H1 (cell line): Measurements from ENCODE around the gene PIM2. TPM values are rescaled to one million over a fixed set of nuclear protein-coding genes. Genes with fewer than 3 reads are reported as not detected.

ENCODE experiments used
- CTCF ChIA-PET: fragments of 300-600 bp; sonication (Branson Sonifier 250); formaldehyde crosslinking; loops from one replicate; lab custom pipeline; 2021; ENCODE audit not compliant: partially characterized antibody; lab: Charles Lee
- POLR2A ChIA-PET: fragments of 300-600 bp; sonication (Branson Sonifier 250); formaldehyde crosslinking; loops from one replicate; lab custom pipeline; 2021; ENCODE audit warnings: inconsistent platforms; ENCODE audit not compliant: partially characterized antibody; lab: Charles Lee
- DNase-seq, 2 experiments: peaks; one replicate each; pipeline versions ENCODE4 v3.0.0 to v3.0.0-alpha.2; 2010 to 2022; ENCODE audit warnings: low spot score in 2 of 2, low read depth in 1 of 2, mixed read lengths in 1 of 2
- FAIRE-seq: peaks from 2 replicates; lab custom pipeline; 2011; peaks lifted over from hg19 to GRCh38; lab: Jason Lieb, UNC
- H2AFZ ChIP-seq: 2 replicates; pipeline ENCODE4 v1.8.1; 2012; ENCODE audit warnings: low read length, inconsistent platforms
- H2AK5ac ChIP-seq: 2 replicates; pipeline ENCODE4 v1.6.1; 2013; ENCODE audit warnings: low read depth, low read length
- H2BK120ac ChIP-seq: replicated peaks from 2 replicates; pipeline ENCODE3; 2013; ENCODE audit warnings: low read depth, low read length, inconsistent platforms
- H2BK12ac ChIP-seq: 2 replicates; pipeline ENCODE4 v1.6.1; 2013; ENCODE audit warnings: low read depth, low read length
- H2BK15ac ChIP-seq: 2 replicates; pipeline ENCODE4 v1.6.1; 2013; ENCODE audit warnings: low read length
- H2BK20ac ChIP-seq: 2 replicates; pipeline ENCODE4 v1.6.1; 2013; ENCODE audit warnings: low read length
- H2BK5ac ChIP-seq: 2 replicates; pipeline ENCODE4 v1.6.1; 2013; ENCODE audit warnings: low read depth, low read length
- H3K14ac ChIP-seq: 2 replicates; pipeline ENCODE4 v1.6.1; 2013; ENCODE audit warnings: inconsistent platforms; ENCODE audit not compliant: insufficient read length
- H3K18ac ChIP-seq: 2 replicates; pipeline ENCODE4 v1.6.1; 2013; ENCODE audit warnings: low read length; ENCODE audit errors: extremely low read depth
- H3K23ac ChIP-seq: 2 replicates; pipeline ENCODE4 v1.6.1; 2013; ENCODE audit warnings: inconsistent platforms; ENCODE audit not compliant: insufficient read length
- H3K23me2 ChIP-seq: 2 replicates; pipeline ENCODE4 v1.6.1; 2013; ENCODE audit warnings: low read depth, low read length
- H3K27ac ChIP-seq: 2 replicates; pipeline ENCODE4 v1.6.1; 2011; ENCODE audit warnings: low read depth, low read length, inconsistent platforms
- H3K27me3 ChIP-seq, 4 experiments: replicated peaks in 1 of 4; 1 replicate in 1 of 4; 2 replicates in 3 of 4; pipeline versions ENCODE4 v1.6.1 to v1.8.1; 2011 to 2013; ENCODE audit warnings: low read length in 3 of 4, mild to moderate bottlenecking in 3 of 4, inconsistent platforms in 2 of 4, mixed read lengths in 2 of 4, moderate library complexity in 1 of 4; ENCODE audit not compliant: control insufficient read depth in 3 of 4, insufficient read depth in 3 of 4; ENCODE audit errors: extremely low read depth in 1 of 4
- H3K36me3 ChIP-seq, 4 experiments: 2 replicates each; pipeline versions ENCODE4 v1.6.1 to v1.8.1; 2011 to 2013; ENCODE audit warnings: mild to moderate bottlenecking in 4 of 4, low read length in 3 of 4, moderate library complexity in 2 of 4, control low read depth in 1 of 4, inconsistent platforms in 1 of 4; ENCODE audit not compliant: insufficient read depth in 4 of 4, control insufficient read depth in 2 of 4
- H3K4ac ChIP-seq: replicated peaks from 2 replicates; pipeline ENCODE3; 2013; ENCODE audit warnings: low read length, low read depth, mixed read lengths, inconsistent platforms; ENCODE audit not compliant: insufficient read length
- H3K4me1 ChIP-seq, 4 experiments: replicated peaks in 1 of 4; 1 replicate in 1 of 4; 2 replicates in 3 of 4; pipeline versions ENCODE4 v1.6.1 to v1.8.1; 2011 to 2013; ENCODE audit warnings: low read length in 3 of 4, inconsistent platforms in 2 of 4, mixed read lengths in 1 of 4; ENCODE audit not compliant: insufficient read depth in 4 of 4, control insufficient read depth in 3 of 4
- H3K4me2 ChIP-seq, 2 experiments: 2 replicates each; pipeline versions ENCODE4 v1.6.1 to v1.8.1; 2011 to 2013; ENCODE audit warnings: low read depth in 2 of 2, low read length in 2 of 2, control low read depth in 1 of 2, inconsistent platforms in 1 of 2, mild to moderate bottlenecking in 1 of 2; ENCODE audit not compliant: insufficient read depth in 1 of 2
- H3K4me3 ChIP-seq, 4 experiments: fragments of 200-600, 300-600 bp in 1 of 4; sonication (generic), shearing (Covaris generic), sonication (Bioruptor Twin) in 1 of 4; 2 replicates each; pipeline versions ENCODE4 v1.5.1 to v1.8.1; 2011 to 2016; ENCODE audit warnings: low read length in 4 of 4, low read depth in 3 of 4, control low read depth in 2 of 4, inconsistent platforms in 2 of 4, mild to moderate bottlenecking in 2 of 4, mixed read lengths in 1 of 4, moderate library complexity in 1 of 4; ENCODE audit not compliant: insufficient read depth in 2 of 4; ENCODE audit errors: extremely low read depth in 1 of 4
- H3K56ac ChIP-seq: replicated peaks from 2 replicates; pipeline ENCODE3; 2013; ENCODE audit warnings: low read depth, mild to moderate bottlenecking, mixed read lengths, low read length, inconsistent platforms; ENCODE audit not compliant: insufficient read length
- H3K79me1 ChIP-seq: 2 replicates; pipeline ENCODE4 v1.6.1; 2013; ENCODE audit warnings: low read depth, low read length, control low read depth
- H3K79me2 ChIP-seq, 2 experiments: 2 replicates each; pipeline versions ENCODE4 v1.6.1 to v1.8.1; 2012 to 2013; ENCODE audit warnings: low read length in 2 of 2, mild to moderate bottlenecking in 2 of 2, inconsistent platforms in 1 of 2; ENCODE audit not compliant: insufficient read depth in 2 of 2, control insufficient read depth in 1 of 2
- H3K9ac ChIP-seq, 4 experiments: replicated peaks in 1 of 4; 1 replicate in 1 of 4; 2 replicates in 3 of 4; pipeline versions ENCODE4 v1.6.1 to v1.8.1; 2011 to 2013; ENCODE audit warnings: low read depth in 3 of 4, low read length in 3 of 4, control low read depth in 2 of 4, mild to moderate bottlenecking in 2 of 4, moderate library complexity in 2 of 4, inconsistent platforms in 1 of 4; ENCODE audit errors: extremely low read depth in 1 of 4
- H3K9me3 ChIP-seq, 2 experiments: 2 replicates each; pipeline versions ENCODE4 v1.6.1 to v1.8.1; 2012 to 2013; ENCODE audit warnings: mild to moderate bottlenecking in 2 of 2, moderate library complexity in 2 of 2, control low read depth in 1 of 2, inconsistent platforms in 1 of 2, low read depth in 1 of 2, low read length in 1 of 2, mixed read lengths in 1 of 2; ENCODE audit not compliant: insufficient read depth in 2 of 2
- H4K20me1 ChIP-seq, 2 experiments: replicated peaks in 1 of 2; 2 replicates each; pipeline versions ENCODE3 to v1.8.1; 2011 to 2013; ENCODE audit warnings: inconsistent platforms in 2 of 2, low read length in 2 of 2, mild to moderate bottlenecking in 1 of 2; ENCODE audit not compliant: insufficient read depth in 2 of 2, control insufficient read depth in 1 of 2
- H4K5ac ChIP-seq: 2 replicates; pipeline ENCODE4 v1.6.1; 2013; ENCODE audit warnings: low read length, low read depth, mixed read lengths, inconsistent platforms; ENCODE audit not compliant: insufficient read length
- H4K8ac ChIP-seq: 2 replicates; pipeline ENCODE4 v1.8.0; 2013; ENCODE audit warnings: mild to moderate bottlenecking, moderate library complexity, low read length, inconsistent platforms; ENCODE audit not compliant: insufficient read depth; ENCODE audit errors: extremely low read depth
- H4K91ac ChIP-seq: replicated peaks from 2 replicates; pipeline ENCODE3; 2013; ENCODE audit warnings: low read length, mixed read lengths, inconsistent platforms; ENCODE audit not compliant: insufficient read length
- CBX5 ChIP-seq: fragments of 300-800, 300-1000 bp; sonication (generic); IDR thresholded peaks from 2 replicates; pipeline ENCODE4 v1.7.1; 2016; ENCODE audit warnings: antibody characterized with exemption, low read length, low read depth
- CTCF ChIP-seq, 3 experiments: IDR thresholded peaks; 1 replicate in 2 of 3; 2 replicates in 1 of 3; pipeline versions ENCODE4 v1.5.1 to v1.6.1; 2011; ENCODE audit warnings: low read length in 3 of 3, mild to moderate bottlenecking in 3 of 3, inconsistent platforms in 2 of 3, low read depth in 1 of 3, moderate library complexity in 1 of 3; ENCODE audit not compliant: insufficient read depth in 1 of 3; ENCODE audit errors: control extremely low read depth in 1 of 3
- EZH2 ChIP-seq: fragments of 200-600 bp; sonication (generic); IDR thresholded peaks from 2 replicates; pipeline ENCODE4 v1.7.1; 2012; ENCODE audit warnings: low read depth, mild to moderate bottlenecking, moderate library complexity, low read length, inconsistent platforms; ENCODE audit not compliant: severe bottlenecking
- FOSL1 ChIP-seq: IDR thresholded peaks from 2 replicates; pipeline ENCODE4 v1.6.1; 2011; ENCODE audit warnings: mild to moderate bottlenecking, low read depth, low read length, moderate library complexity; ENCODE audit not compliant: insufficient read depth
- GTF2F1 ChIP-seq: IDR thresholded peaks from 2 replicates; pipeline ENCODE4 v1.6.1; 2012; ENCODE audit warnings: low read depth, low read length, improper control_type of control experiment, borderline replicate concordance
- MAFK ChIP-seq: IDR thresholded peaks from 2 replicates; pipeline ENCODE4 v1.6.1; 2012; ENCODE audit warnings: low read depth, mild to moderate bottlenecking, improper control_type of control experiment, low read length
- NANOG ChIP-seq: IDR thresholded peaks from 2 replicates; pipeline ENCODE4 v1.6.1; 2011; ENCODE audit warnings: low read length, low read depth, mild to moderate bottlenecking, inconsistent platforms; ENCODE audit not compliant: insufficient read depth, poor library complexity, severe bottlenecking
- SP1 ChIP-seq: IDR thresholded peaks from 2 replicates; pipeline ENCODE4 v1.6.1; 2011; ENCODE audit warnings: low read depth, low read length
- WGBS, 2 experiments: shearing (Covaris generic) in 1 of 2; methylation state at CpG; one replicate each; pipeline versions ENCODE4 v1.1.6 to v1.1.7; 2013 to 2015; ENCODE audit warnings: low lambda C conversion rate in 2 of 2, mixed read lengths in 2 of 2, inconsistent platforms in 1 of 2, low coverage in 1 of 2, missing lambda C conversion rate in 1 of 2; ENCODE audit not compliant: insufficient replicate concordance in 2 of 2, insufficient coverage in 1 of 2, insufficient read length in 1 of 2; ENCODE audit errors: extremely low coverage in 1 of 2, missing lambda C conversion rate in 1 of 2; 5-methylcytosine and 5-hydroxymethylcytosine counted together
- polyA plus RNA-seq, 7 experiments: library from polyadenylated mRNA; depleted of rRNA in 3 of 7; stranded (reverse) in 5 of 7; unstranded in 2 of 7; fragments of >200 nt in 5 of 7; fragments of 200-250 nt in 2 of 7; gene quantifications; 1 replicate in 5 of 7; 2 replicates in 1 of 7; 4 replicates in 1 of 7; pipeline versions ENCODE4 v1.2.1 to v1.2.3, GENCODE V29; 2011 to 2013; ENCODE audit warnings: missing spikeins in 2 of 7, mixed read lengths in 2 of 7
- total RNA-seq: library from RNA; stranded (reverse); fragmentation: NEBNext Ultra II Directional; extraction: Animal tissue kit (Norgen Biotek cat#: 25700); gene quantifications from 2 replicates; pipeline ENCODE4 v1.2.1, GENCODE V29; 2021

Gene PIM2
- total and polyA plus RNA-seq, 2 of the 8 experiments (the other 6 are each of a cell fraction or from before 2014, with no cell fraction given), result 180 to 203 TPM

GRCh38 chrX:48911412-48912182 lies 7.2 kb downstream of the PIM2 start, which contains the start of gene SLC35A2:
SLC35A2 (minus strand) TSS chrX:48911646; CDS start chrX:48911636, 10 bp downstream.
- Histone ChIP-seq H3K79me2 (peaks cover 0 to 34% of the 10 kb centered on the region in 2 experiments; a peak in 2 of 4 replicates), H2BK12ac (no peak within 1 kb of the TSS; the same call in 1 of the 2 replicates), H3K9me3 (no peaks in the 10 kb centered on the region; a peak in 1 of 4 replicates), H4K20me1 (peaks cover 10 to 14% of the 10 kb centered on the region in 2 experiments), H3K79me1 (no peaks in the 10 kb centered on the region; the same call in 1 of the 2 replicates), H4K8ac (no peak within 1 kb of the TSS), H3K18ac (no peak within 1 kb of the TSS; the same call in 1 of the 2 replicates), H3K4ac (no peak within 1 kb of the TSS), H3K23me2 (no peaks in the 10 kb centered on the region), H3K4me1 (peaks cover 0 to 4% (median 3%) of the 10 kb centered on the region in 4 experiments; a peak in 5 of 7 replicates), H3K9ac (peak within 1 kb of the TSS; percentile 59 to 77 (median 61)), H3K27ac (peak within 1 kb of the TSS; percentile 75; the same call in 1 of the 2 replicates), H3K14ac (no peak within 1 kb of the TSS), H3K4me2 (peak within 1 kb of the TSS; percentile 65 to 71), H3K23ac (no peak within 1 kb of the TSS), H2BK5ac (peak within 1 kb of the TSS; percentile 52; the same call in 1 of the 2 replicates), H4K5ac (peak within 1 kb of the TSS; percentile 91), H2BK15ac (no peak within 1 kb of the TSS), H2BK120ac (no peak within 1 kb of the TSS), H2BK20ac (no peak within 1 kb of the TSS), H3K27me3 (no peaks in the 10 kb centered on the region), H4K91ac (no peak within 1 kb of the TSS), H3K56ac (peak within 1 kb of the TSS; percentile 86), H2AFZ (no peak within 1 kb of the TSS), H2AK5ac (no peak within 1 kb of the TSS), H3K4me3 (peak within 1 kb of the TSS; percentile 62 to 94 (median 80)), H3K36me3 (peaks cover 11 to 38% (median 27%) of the 10 kb centered on the region in 4 experiments; a peak in 7 of 8 replicates)
- ChIA-PET CTCF (interaction anchor here (0.6 to 1.4 kb wide), 4 partner anchors 16 to 129 kb away, joined by 3 to 4 read pairs (median 3); no protein-coding TSS in a partner anchor), POLR2A (interaction anchor here (0.6 to 30.9 kb wide), 24 partner anchors 9 to 276 kb away, joined by 3 to 572 read pairs (median 4); partner anchors contain the start of genes ERAS, KCND1, OTUD5 and PQBP1)
- whole genome bisulfite sequencing, 2 experiments, result 1% methylated on average over 27 of the region's 60 CpGs; no CpG with 5 or more reads in 1 of the 2 experiments
- DNase-seq (peak in 1 of 2 experiments; percentile 85), FAIRE-seq (peak; percentile 88)
- TF ChIP-seq EZH2, result no peak
- TF ChIP-seq CTCF (IDR thresholded peaks at IDR 0.05; ENCODE audit: control extremely low read depth in 1 of 3, insufficient read depth in 1 of 3, low read depth in 1 of 3, low read length in 3 of 3), result no peak
- no peak for TF ChIP-seq GTF2F1
- TF ChIP-seq NANOG, result no peak
- TF ChIP-seq SP1, result no peak
- TF ChIP-seq CBX5, result no peak
- no peak for TF ChIP-seq FOSL1
- no peak for TF ChIP-seq MAFK
